Colonic mucosa (tissue), 4 donors: Measurements from ENCODE around the gene UGCG. TPM values are rescaled to one million over a fixed set of nuclear protein-coding genes. Genes with fewer than 3 reads are reported as not detected.
"Not testable (repeated sequence)": the region's sequence is repeated elsewhere in the genome, so short reads cannot be mapped to it uniquely, and the experiment has no call there.

Source experiments
- DNase-seq: peaks from one replicate; pipeline ENCODE4 v3.0.0-alpha.2; 2020
- H3K27ac ChIP-seq: fragments of 200-600 bp; one replicate; pipeline ENCODE4 v1.8.0; 2021
- H3K27me3 ChIP-seq: fragments of 200-600 bp; one replicate; pipeline ENCODE4 v1.8.0; 2021
- H3K36me3 ChIP-seq: fragments of 200-600 bp; one replicate; pipeline ENCODE4 v1.8.0; 2021
- H3K4me1 ChIP-seq: fragments of 200-600 bp; one replicate; pipeline ENCODE4 v1.8.0; 2021; ENCODE audit warnings: mild to moderate bottlenecking
- H3K4me3 ChIP-seq: fragments of 200-600 bp; one replicate; pipeline ENCODE4 v1.8.0; 2021
- H3K9ac ChIP-seq, 2 donors: one replicate each; pipeline ENCODE4 v1.7.0; 2013; ENCODE audit warnings: control low read depth in 2 of 2, low read depth in 2 of 2, low read length in 2 of 2
- H3K9me3 ChIP-seq: fragments of 200-600 bp; one replicate; pipeline ENCODE4 v1.8.0; 2021
- CTCF ChIP-seq: fragments of 200-600 bp; IDR thresholded peaks from one replicate; pipeline ENCODE4 v1.8.0; 2022; ENCODE audit warnings: antibody characterized with exemption, mild to moderate bottlenecking
- intact Hi-C: fragments of 100-400 bp; cut with DNase I; formaldehyde crosslinking; loops from one replicate; pipeline ENCODE4 v1.14.1; 2022
- total RNA-seq, 2 donors: library from RNA; stranded (reverse); fragmentation: NEBNext Ultra II Directional in 1 of 2; extraction: Animal tissue kit (Norgen Biotek cat#: 25700) in 1 of 2; gene quantifications; one replicate each; pipeline ENCODE4 v1.2.1, GENCODE V29; 2021
- donor health status: healthy.
- donor health status: DM: no; HTN: no; CAD: no.
- donor health status: DM: no; HTN: no; CAD: no.

The UGCG gene
- total RNA-seq, 2 donors from 2014 or later = 17.6 to 56.1 TPM

- intact Hi-C loops = no loop called here
These were observed 4.4 kb downstream of the UGCG start for GRCh38 chr9:111900858-111901612.

GRCh38 chr9:111902391-111903139, 6.0 kb downstream of the UGCG start:
- H3K4me1 ChIP-seq = peaks cover 12% of the 10 kb centered on the region
- peak overlapping the region; percentile 11 for H3K27ac ChIP-seq
- H3K4me3 ChIP-seq = no peak overlapping the region
- no peak overlapping the region for H3K9ac ChIP-seq
- no peaks in the 10 kb centered on the region for H3K36me3 ChIP-seq
- no peak for DNase-seq
- H3K27me3 ChIP-seq = no peaks in the 10 kb centered on the region
- intact Hi-C loops = no loop called here
- no peak for TF ChIP-seq CTCF
- no peaks in the 10 kb centered on the region for H3K9me3 ChIP-seq

More at GRCh38 chr9:111900858-111901612, 4.4 kb downstream of the UGCG start:
- peaks cover 12% of the 10 kb centered on the region for H3K4me1 ChIP-seq
- no peak for DNase-seq
- no peak overlapping the region for H3K9ac ChIP-seq
- H3K4me3 ChIP-seq = no peak overlapping the region
- no peak overlapping the region for H3K27ac ChIP-seq
- H3K36me3 ChIP-seq = no peaks in the 10 kb centered on the region
- no peaks in the 10 kb centered on the region for H3K27me3 ChIP-seq
- H3K9me3 ChIP-seq = no peaks in the 10 kb centered on the region
- no peak for TF ChIP-seq CTCF

- H3K4me1 ChIP-seq = peaks cover 15% of the 10 kb centered on the region
- H3K9me3 ChIP-seq, DNase-seq, H3K9ac ChIP-seq, H3K27me3 ChIP-seq, H3K36me3 ChIP-seq, intact Hi-C loops, H3K27ac ChIP-seq, H3K4me3 ChIP-seq: not testable (repeated sequence)
These were observed 6.9 kb downstream of the UGCG start for GRCh38 chr9:111903535-111903934.

GRCh38 chr9:111904026-111904425, 7.4 kb downstream of the UGCG start:
- Histone ChIP-seq H3K4me1 (peaks cover 18% of the 10 kb centered on the region), H3K4me3 (no peak overlapping the region)

GRCh38 chr9:111904891-111905291, 8.3 kb downstream of the UGCG start:
- intact Hi-C loops = no loop called here

More at GRCh38 chr9:111904026-111904425, 7.4 kb downstream of the UGCG start:
- Histone ChIP-seq H3K27ac (no peak overlapping the region), H3K9ac (no peak overlapping the region), H3K27me3 (no peaks in the 10 kb centered on the region), H3K9me3 (no peaks in the 10 kb centered on the region), H3K36me3 (no peaks in the 10 kb centered on the region)
- no peak for DNase-seq
- intact Hi-C loops = no loop called here
- TF ChIP-seq CTCF = no peak

More at GRCh38 chr9:111904891-111905291, 8.3 kb downstream of the UGCG start:
- DNase-seq = no peak
- no peaks in the 10 kb centered on the region for H3K9me3 ChIP-seq
- H3K4me3 ChIP-seq = no peak overlapping the region
- no peaks in the 10 kb centered on the region for H3K36me3 ChIP-seq
- H3K9ac ChIP-seq = no peak overlapping the region
- no peak for TF ChIP-seq CTCF
- peaks cover 18% of the 10 kb centered on the region for H3K4me1 ChIP-seq
- H3K27me3 ChIP-seq = no peaks in the 10 kb centered on the region
- H3K27ac ChIP-seq = no peak overlapping the region
